Measurements from ENCODE around the gene RAD54L. TPM values are rescaled to one million over a fixed set of nuclear protein-coding genes. Genes with fewer than 3 reads are reported as not detected.
"Not testable (repeated sequence)": the region's sequence is repeated elsewhere in the genome, so short reads cannot be mapped to it uniquely, and the experiment has no call there.

Gene RAD54L
- total RNA-seq, 1 donor from 2014 or later = 8.1 TPM

GRCh38 chr1:46215504-46215903 is 32.1 kb upstream of the RAD54L start:
- Histone ChIP-seq H3K4me1 (no peaks in the 10 kb centered on the region), H3K9me3 (no peaks in the 10 kb centered on the region), H3K27me3 (no peaks in the 10 kb centered on the region), H3K27ac (no peak overlapping the region), H3K36me3 (no peaks in the 10 kb centered on the region), H3K4me3 (no peak overlapping the region)
- DNase-seq (ENCODE audit: extremely low spot score in 2 of 2) = no peak
- TF ChIP-seq CTCF (IDR thresholded peaks at IDR 0.05) (no peak), POLR2AphosphoS5 (IDR thresholded peaks at IDR 0.05; ENCODE audit: insufficient read depth in 1 of 2, low read depth in 1 of 2) (no peak), POLR2A (IDR thresholded peaks at IDR 0.05) (no peak)
- intact Hi-C loops (cut with DNase I) = no loop called here

DNA sequence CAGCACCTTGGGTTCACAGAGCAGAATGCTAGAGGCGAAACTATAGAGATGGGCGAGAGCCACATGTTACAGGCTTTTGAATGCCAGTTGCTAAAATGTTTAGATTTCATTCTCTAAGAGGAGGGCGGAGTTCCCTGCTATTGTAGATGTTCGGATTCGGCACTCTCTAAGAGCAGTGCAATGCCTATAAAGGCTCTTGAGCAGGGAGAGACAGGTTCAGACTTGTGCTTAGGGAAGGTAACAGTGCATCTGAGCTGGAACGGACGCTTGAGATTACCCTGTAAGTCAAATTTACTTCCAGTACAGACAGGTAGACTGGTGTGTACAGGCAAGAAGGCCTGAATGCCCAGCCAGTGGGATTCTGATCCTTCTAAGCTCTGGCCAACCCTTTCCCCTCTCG is 29.1 kb upstream of the RAD54L start:
- no peaks in the 10 kb centered on the region for H3K36me3 ChIP-seq
- H3K4me1 ChIP-seq = peaks cover 4% of the 10 kb centered on the region
- no peak overlapping the region for H3K4me3 ChIP-seq
- H3K27ac ChIP-seq = peak overlapping the region; percentile 46
- DNase-seq (ENCODE audit: extremely low spot score in 2 of 2) = no peak
- TF ChIP-seq POLR2A (IDR thresholded peaks at IDR 0.05) (no peak), POLR2AphosphoS5 (IDR thresholded peaks at IDR 0.05; ENCODE audit: insufficient read depth in 1 of 2, low read depth in 1 of 2) (peak in 1 of 2 donors; percentile 73)
- H3K9me3 ChIP-seq = no peaks in the 10 kb centered on the region
- H3K27me3 ChIP-seq = no peaks in the 10 kb centered on the region
- intact Hi-C loops (cut with DNase I) = no loop called here

GRCh38 chr1:46219551-46220520 is 27.7 kb upstream of the RAD54L start:
- no peaks in the 10 kb centered on the region for H3K27me3 ChIP-seq
- H3K9me3 ChIP-seq = no peaks in the 10 kb centered on the region
- intact Hi-C loops (cut with DNase I) = no loop called here
- H3K36me3 ChIP-seq = no peaks in the 10 kb centered on the region
- peaks cover 4% of the 10 kb centered on the region for H3K4me1 ChIP-seq
- DNase-seq (ENCODE audit: extremely low spot score in 2 of 2) = no peak
- peak overlapping the region; percentile 46 for H3K27ac ChIP-seq
- H3K4me3 ChIP-seq = no peak overlapping the region
- TF ChIP-seq POLR2A (IDR thresholded peaks at IDR 0.05) = no peak
- TF ChIP-seq CTCF (IDR thresholded peaks at IDR 0.05) = no peak

- H3K36me3 ChIP-seq = no peaks in the 10 kb centered on the region
- no peak overlapping the region for H3K27ac ChIP-seq
- peaks cover 4% of the 10 kb centered on the region for H3K4me1 ChIP-seq
- no peak for DNase-seq (ENCODE audit: extremely low spot score in 2 of 2)
- intact Hi-C loops (cut with DNase I) = no loop called here
- TF ChIP-seq CTCF (IDR thresholded peaks at IDR 0.05) = no peak
- TF ChIP-seq POLR2AphosphoS5 (IDR thresholded peaks at IDR 0.05; ENCODE audit: insufficient read depth in 1 of 2, low read depth in 1 of 2) = no peak
- TF ChIP-seq POLR2A (IDR thresholded peaks at IDR 0.05) = no peak
- no peaks in the 10 kb centered on the region for H3K27me3 ChIP-seq
- no peak overlapping the region for H3K4me3 ChIP-seq
- H3K9me3 ChIP-seq = no peaks in the 10 kb centered on the region
Measured at GRCh38 chr1:46220808-46221207, 26.8 kb upstream of the RAD54L start.

GRCh38 chr1:46221749-46222148 is 25.8 kb upstream of the RAD54L start:
- H3K9me3 ChIP-seq = no peaks in the 10 kb centered on the region
- no peaks in the 10 kb centered on the region for H3K36me3 ChIP-seq
- peaks cover 4% of the 10 kb centered on the region for H3K4me1 ChIP-seq
- H3K27ac ChIP-seq = no peak overlapping the region
- DNase-seq (ENCODE audit: extremely low spot score in 2 of 2) = no peak
- intact Hi-C loops (cut with DNase I) = no loop called here
- H3K4me3 ChIP-seq = no peak overlapping the region
- TF ChIP-seq POLR2AphosphoS5 (IDR thresholded peaks at IDR 0.05; ENCODE audit: insufficient read depth in 1 of 2, low read depth in 1 of 2) = no peak
- TF ChIP-seq CTCF (IDR thresholded peaks at IDR 0.05) = no peak
- no peak for TF ChIP-seq POLR2A (IDR thresholded peaks at IDR 0.05)
- H3K27me3 ChIP-seq = no peaks in the 10 kb centered on the region

DNA sequence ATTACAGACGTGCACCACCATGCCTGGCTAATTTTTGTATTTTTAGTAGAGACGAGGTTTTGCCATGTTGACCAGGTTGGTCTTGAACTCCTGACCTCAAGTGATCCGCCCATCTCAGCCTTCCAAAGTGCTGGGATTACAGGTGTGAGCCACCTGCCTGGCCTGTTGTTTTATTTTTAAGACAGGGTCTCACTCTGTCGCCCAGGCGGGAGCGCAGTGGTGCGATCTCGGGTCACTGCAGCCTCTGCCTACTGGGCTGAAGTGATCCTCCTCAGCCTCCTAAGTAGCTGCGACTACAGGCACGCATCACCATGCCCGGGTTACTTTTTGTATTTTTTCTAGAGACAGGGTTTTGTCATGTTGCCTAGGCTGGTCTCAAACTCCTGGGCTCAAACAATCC is 24.5 kb upstream of the RAD54L start:
- intact Hi-C loops (cut with DNase I); H3K27ac ChIP-seq: not testable (repeated sequence)

More for the DNA sequence above, 24.5 kb upstream of the RAD54L start:
- H3K9me3 ChIP-seq; H3K4me3 ChIP-seq; H3K4me1 ChIP-seq; H3K36me3 ChIP-seq; DNase-seq (ENCODE audit: extremely low spot score in 2 of 2); H3K27me3 ChIP-seq: not testable (repeated sequence)

Data from vagina (tissue), 2 donors.